GM12878 (cell line): Measurements from ENCODE around the gene ABCA3. TPM values are rescaled to one million over a fixed set of nuclear protein-coding genes. Genes with fewer than 3 reads are reported as not detected.

Experiments used
- ATAC-seq: fragments of 200-7000 bp; cut with Tn5 transposase; 3 replicates; pipeline ENCODE4 v1.9.1; 2020; ENCODE audit warnings: mild to moderate bottlenecking, moderate library complexity
- BruUV-seq: library from RNA; stranded (reverse); fragments of 400-500 nt; replicated peaks from 2 replicates; lab custom pipeline; 2021; lab: Mats Ljungman, UMichigan
- CTCF ChIA-PET: fragments of 300-600 bp; sonication (Branson Sonifier 250); formaldehyde crosslinking; extraction: SDS; loops from one replicate; lab custom pipeline; 2021; ENCODE audit warnings: inconsistent platforms; lab: Yijun Ruan, JAX
- POLR2A ChIA-PET: fragments of 350-600 bp; formaldehyde crosslinking; extraction: SDS; loops from one replicate; lab custom pipeline; 2021; ENCODE audit warnings: inconsistent platforms; lab: Charles Lee
- RAD21 ChIA-PET: fragments of 300-600 bp; sonication (Branson Sonifier 250); formaldehyde crosslinking; loops from one replicate; lab custom pipeline; 2023; ENCODE audit warnings: antibody characterized with exemption; ENCODE audit not compliant: unreplicated experiment; lab: Charles Lee
- SMC1A ChIA-PET: fragments of 300-600 bp; sonication (Branson Sonifier 250); formaldehyde crosslinking; loops from one replicate; lab custom pipeline; 2023; ENCODE audit not compliant: unreplicated experiment, uncharacterized antibody; lab: Charles Lee
- DNase-seq: peaks from one replicate; pipeline ENCODE4 v3.0.0-alpha.2; 2011; ENCODE audit warnings: low read depth, low spot score
- FAIRE-seq: peaks from 3 replicates; lab custom pipeline; 2011; peaks lifted over from hg19 to GRCh38; lab: Jason Lieb, UNC
- H2AFZ ChIP-seq: 2 replicates; pipeline ENCODE4 v1.6.0; 2011; ENCODE audit warnings: low read depth, low read length, control low read depth; ENCODE audit not compliant: control insufficient read depth
- H3K27ac ChIP-seq: 2 replicates; pipeline ENCODE4 v1.5.1; 2011; ENCODE audit warnings: control low read depth; ENCODE audit not compliant: control insufficient read depth, insufficient read depth
- H3K27me3 ChIP-seq, 2 experiments: replicated peaks in 1 of 2; 2 replicates each; pipeline versions ENCODE4 v1.6.0 to v1.6.1; 2011; ENCODE audit warnings: low read length in 1 of 2; ENCODE audit not compliant: control insufficient read depth in 2 of 2, insufficient read depth in 2 of 2
- H3K36me3 ChIP-seq, 2 experiments: 2 replicates each; pipeline ENCODE4 v1.5.1; 2011; ENCODE audit warnings: low read length in 1 of 2; ENCODE audit not compliant: control insufficient read depth in 2 of 2, insufficient read depth in 2 of 2
- H3K4me1 ChIP-seq: 2 replicates; pipeline ENCODE4 v1.6.1; 2011; ENCODE audit warnings: mild to moderate bottlenecking, low read length, moderate library complexity, mixed read lengths; ENCODE audit not compliant: control insufficient read depth, insufficient read depth
- H3K4me2 ChIP-seq: 2 replicates; pipeline ENCODE4 v1.6.0; 2011; ENCODE audit warnings: control low read depth; ENCODE audit not compliant: control insufficient read depth, insufficient read depth
- H3K4me3 ChIP-seq: fragments of 200-600 bp; sonication (generic); 2 replicates; pipeline ENCODE4 v1.5.1; 2016
- H3K79me2 ChIP-seq: 2 replicates; pipeline ENCODE4 v1.6.0; 2011; ENCODE audit warnings: low read length; ENCODE audit not compliant: control insufficient read depth, insufficient read depth
- H3K9ac ChIP-seq: 2 replicates; pipeline ENCODE4 v1.8.0; 2011; ENCODE audit warnings: low read length, control low read depth, mixed read lengths; ENCODE audit not compliant: control insufficient read depth, insufficient read depth
- H3K9me3 ChIP-seq: replicated peaks from 3 replicates; pipeline ENCODE4 v1.5.1; 2011; ENCODE audit warnings: mild to moderate bottlenecking, low read length; ENCODE audit not compliant: control insufficient read depth, insufficient read depth
- H4K20me1 ChIP-seq: 2 replicates; pipeline ENCODE4 v1.6.0; 2011; ENCODE audit not compliant: control insufficient read depth, insufficient read depth
- BCL11A ChIP-seq: IDR thresholded peaks from 2 replicates; pipeline ENCODE4 v1.6.1; 2011; ENCODE audit warnings: low read depth, low read length
- BHLHE40 ChIP-seq, 2 experiments: fragments of 450-650 bp in 1 of 2; IDR thresholded peaks; 2 replicates each; pipeline ENCODE4 v1.6.1; 2011 to 2017; ENCODE audit warnings: low read depth in 2 of 2, borderline replicate concordance in 1 of 2, improper control_type of control experiment in 1 of 2, low read length in 1 of 2, mild to moderate bottlenecking in 1 of 2
- CBFB ChIP-seq: IDR thresholded peaks from 2 replicates; pipeline ENCODE4 v1.6.1; 2016; ENCODE audit warnings: antibody characterized with exemption, low read depth
- CHD2 ChIP-seq: IDR thresholded peaks from 2 replicates; pipeline ENCODE4 v1.6.1; 2011; ENCODE audit warnings: low read depth, low read length, improper control_type of control experiment, borderline replicate concordance
- EP300 ChIP-seq, 2 experiments: fragments of 150-350 bp in 1 of 2; IDR thresholded peaks; 2 replicates each; pipeline ENCODE4 v1.6.1; 2011 to 2012; ENCODE audit warnings: low read depth in 2 of 2, low read length in 2 of 2, borderline replicate concordance in 1 of 2, improper control_type of control experiment in 1 of 2, inconsistent platforms in 1 of 2; ENCODE audit not compliant: control insufficient read depth in 1 of 2
- FOXK2 ChIP-seq: fragments of 450-650 bp; IDR thresholded peaks from 2 replicates; pipeline ENCODE4 v1.6.1; 2017; ENCODE audit warnings: mild to moderate bottlenecking, moderate library complexity
- LARP7 ChIP-seq: fragments of 450-650 bp; IDR thresholded peaks from 2 replicates; pipeline ENCODE4 v1.6.1; 2017; ENCODE audit warnings: mild to moderate bottlenecking
- MTA2 ChIP-seq: fragments of 450-650 bp; IDR thresholded peaks from 2 replicates; pipeline ENCODE4 v1.6.1; 2016; ENCODE audit warnings: low read depth, mild to moderate bottlenecking, moderate library complexity
- MXI1 ChIP-seq: fragments of 150-350 bp; IDR thresholded peaks from 2 replicates; pipeline ENCODE4 v1.6.1; 2011; ENCODE audit warnings: low read depth, mild to moderate bottlenecking, inconsistent platforms, low read length, improper control_type of control experiment
- NR2C1 ChIP-seq: fragments of 450-650 bp; IDR thresholded peaks from 2 replicates; pipeline ENCODE4 v1.6.1; 2017; ENCODE audit warnings: antibody characterized with exemption, mild to moderate bottlenecking, moderate library complexity
- RUNX3 ChIP-seq: IDR thresholded peaks from 2 replicates; pipeline ENCODE4 v1.6.1; 2012; ENCODE audit warnings: low read length, inconsistent platforms
- WGBS: methylation state at CpG from one replicate; pipeline ENCODE4 v1.1.6; 2016; ENCODE audit warnings: low lambda C conversion rate; ENCODE audit not compliant: insufficient replicate concordance, insufficient coverage; ENCODE audit errors: missing lambda C conversion rate; 5-methylcytosine and 5-hydroxymethylcytosine counted together
- in situ Hi-C: fragments of 300-500 bp; cut with MboI; formaldehyde crosslinking; loops from 9 replicates; pipeline ENCODE4 v1.14.3; 2018; ENCODE audit warnings: mixed read lengths
- intact Hi-C: fragments of 100-400 bp; cut with micrococcal nuclease; formaldehyde crosslinking; loops from one replicate; pipeline ENCODE4 v1.14.2; 2022; ENCODE audit not compliant: unreplicated experiment
- polyA plus RNA-seq, 11 experiments: library from polyadenylated mRNA; depleted of rRNA in 4 of 11; unstranded in 6 of 11; stranded (reverse) in 5 of 11; fragments of >200 nt; fragmentation: Nextera tagmentation in 4 of 11; fragmentation: Illumina TruSeq in 1 of 11; extraction: Ambion mirVana in 4 of 11; extraction: Trizol in 1 of 11; gene quantifications; 1 replicate in 1 of 11; 2 replicates in 10 of 11; pipeline versions ENCODE4 v1.2.1 to v1.2.3, GENCODE V29; 2011 to 2016; ENCODE audit warnings: inconsistent platforms in 2 of 11, missing spikeins in 2 of 11, low read depth in 1 of 11
- total RNA-seq, 4 experiments: library from RNA; depleted of rRNA in 3 of 4; stranded (reverse); fragments of >200 nt in 3 of 4; fragmentation: Illumina TruSeq in 1 of 4; extraction: Trizol in 1 of 4; gene quantifications; 2 replicates each; pipeline versions ENCODE4 v1.2.1 to v1.2.3, GENCODE V29; 2013 to 2021
- TF ChIP-seq, protein P1 (sequence below): IDR thresholded peaks from 2 replicates; pipeline ENCODE4 v1.6.1; 2011; ENCODE audit warnings: mild to moderate bottlenecking, low read depth, low read length, moderate library complexity; ENCODE audit not compliant: insufficient replicate concordance
- TF ChIP-seq, protein P2 (sequence below): fragments of 150-350 bp; IDR thresholded peaks from 2 replicates; pipeline ENCODE4 v1.6.1; 2014; ENCODE audit warnings: mild to moderate bottlenecking, low read depth, low read length

Gene ABCA3
- total and polyA plus RNA-seq, 10 of the 15 experiments (the other 5 are each of a cell fraction or from before 2014, with no cell fraction given), result 0.71 to 17.6 (median 6.7) TPM

DNA sequence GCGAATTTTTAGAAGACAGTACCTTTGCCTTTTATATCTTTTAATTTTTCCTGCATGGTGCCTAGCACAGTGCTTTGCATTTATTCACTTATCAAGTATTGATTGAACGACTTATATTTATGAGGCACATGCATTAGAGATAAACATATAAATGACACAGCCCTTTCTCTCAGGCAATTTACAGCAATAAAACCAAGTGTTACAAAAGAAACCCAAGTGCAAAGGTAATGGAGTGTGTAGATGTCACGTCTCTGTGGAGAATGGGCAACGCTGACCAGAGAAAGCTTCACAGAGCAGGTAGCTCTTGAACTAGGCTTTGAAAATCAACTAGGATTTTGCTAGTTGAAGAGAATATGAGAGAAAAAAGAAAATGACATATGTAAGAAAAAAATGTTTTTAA lies 32.6 kb upstream of the ABCA3 start:
- Histone ChIP-seq H3K27ac (no peak overlapping the region), H2AFZ (no peak overlapping the region), H3K9ac (no peak overlapping the region), H3K79me2 (no peaks in the 10 kb centered on the region), H3K9me3 (no peaks in the 10 kb centered on the region), H4K20me1 (no peaks in the 10 kb centered on the region), H3K36me3 (no peaks in the 10 kb centered on the region), H3K4me2 (no peak overlapping the region), H3K4me3 (no peak overlapping the region), H3K4me1 (peaks cover 4% of the 10 kb centered on the region), H3K27me3 (no peaks in the 10 kb centered on the region)
- ATAC-seq, result no peak
- POLR2A ChIA-PET, result no interaction called here
- SMC1A ChIA-PET, result interaction anchor here (1.2 kb wide), 1 partner anchor 12 kb away, joined by 3 read pairs; no protein-coding TSS in a partner anchor
- FAIRE-seq, result no peak
- no peak for TF ChIP-seq CBFB
- no peak for TF ChIP-seq NR2C1
- no peak for TF ChIP-seq BCL11A
- TF ChIP-seq MTA2, result no peak
- TF ChIP-seq LARP7, result no peak
- no peak for TF ChIP-seq MXI1
- no peak for TF ChIP-seq BHLHE40 (IDR thresholded peaks at IDR 0.05; ENCODE audit: borderline replicate concordance in 1 of 2, low read depth in 2 of 2, low read length in 1 of 2)
- DNase-seq, result no peak
- CTCF ChIA-PET, result no interaction called here
- WGBS, result 53% methylated on average over 4 of the region's 4 CpGs
- BruUV-seq, result no TSS peak
- in situ Hi-C loops (no loop called here), intact Hi-C loops (no loop called here)
- RAD21 ChIA-PET, result no interaction called here

DNA sequence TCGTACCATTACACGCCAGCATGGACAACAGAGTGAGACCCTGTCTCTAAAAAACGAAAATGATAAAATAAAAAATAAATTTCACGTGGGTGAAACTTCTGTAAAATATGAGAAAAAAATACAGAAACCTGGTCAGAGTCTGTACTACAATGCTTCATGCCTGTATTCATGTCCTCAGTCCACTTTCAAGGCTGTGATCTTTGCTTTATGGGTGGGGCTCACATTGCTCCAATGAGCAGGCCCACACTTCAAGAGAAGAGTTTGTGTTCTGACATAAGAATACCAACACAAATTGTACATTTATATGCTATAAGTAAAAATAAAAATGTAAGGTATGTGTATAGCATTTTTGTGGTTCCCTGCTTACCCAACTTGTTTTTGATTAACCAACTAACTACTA lies 32.2 kb upstream of the ABCA3 start:
- in situ Hi-C loops (no loop called here), intact Hi-C loops (no loop called here)
- no peak overlapping the region for H3K9ac ChIP-seq
- ChIA-PET SMC1A (no interaction called here), POLR2A (no interaction called here), CTCF (interaction anchor here (1.2 kb wide), 1 partner anchor 8 kb away, joined by 3 read pairs; no protein-coding TSS in a partner anchor), RAD21 (no interaction called here)
- H3K4me2 ChIP-seq, result no peak overlapping the region
- no peaks in the 10 kb centered on the region for H3K9me3 ChIP-seq
- H3K4me3 ChIP-seq, result no peak overlapping the region
- DNase-seq (no peak), ATAC-seq (no peak), FAIRE-seq (no peak)
- H3K4me1 ChIP-seq, result peaks cover 7% of the 10 kb centered on the region
- WGBS, result 74% methylated on average over 4 of the region's 4 CpGs
- H3K79me2 ChIP-seq, result no peaks in the 10 kb centered on the region
- H3K27ac ChIP-seq, result no peak overlapping the region
- no peak overlapping the region for H2AFZ ChIP-seq
- H4K20me1 ChIP-seq, result no peaks in the 10 kb centered on the region
- no peaks in the 10 kb centered on the region for H3K36me3 ChIP-seq
- no TSS peak for BruUV-seq
- H3K27me3 ChIP-seq, result no peaks in the 10 kb centered on the region
- TF ChIP-seq RUNX3, result no peak
- TF ChIP-seq, protein P1, sequence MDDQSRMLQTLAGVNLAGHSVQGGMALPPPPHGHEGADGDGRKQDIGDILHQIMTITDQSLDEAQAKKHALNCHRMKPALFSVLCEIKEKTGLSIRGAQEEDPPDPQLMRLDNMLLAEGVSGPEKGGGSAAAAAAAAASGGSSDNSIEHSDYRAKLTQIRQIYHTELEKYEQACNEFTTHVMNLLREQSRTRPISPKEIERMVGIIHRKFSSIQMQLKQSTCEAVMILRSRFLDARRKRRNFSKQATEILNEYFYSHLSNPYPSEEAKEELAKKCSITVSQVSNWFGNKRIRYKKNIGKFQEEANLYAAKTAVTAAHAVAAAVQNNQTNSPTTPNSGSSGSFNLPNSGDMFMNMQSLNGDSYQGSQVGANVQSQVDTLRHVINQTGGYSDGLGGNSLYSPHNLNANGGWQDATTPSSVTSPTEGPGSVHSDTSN, result no peak
- TF ChIP-seq, protein P2, sequence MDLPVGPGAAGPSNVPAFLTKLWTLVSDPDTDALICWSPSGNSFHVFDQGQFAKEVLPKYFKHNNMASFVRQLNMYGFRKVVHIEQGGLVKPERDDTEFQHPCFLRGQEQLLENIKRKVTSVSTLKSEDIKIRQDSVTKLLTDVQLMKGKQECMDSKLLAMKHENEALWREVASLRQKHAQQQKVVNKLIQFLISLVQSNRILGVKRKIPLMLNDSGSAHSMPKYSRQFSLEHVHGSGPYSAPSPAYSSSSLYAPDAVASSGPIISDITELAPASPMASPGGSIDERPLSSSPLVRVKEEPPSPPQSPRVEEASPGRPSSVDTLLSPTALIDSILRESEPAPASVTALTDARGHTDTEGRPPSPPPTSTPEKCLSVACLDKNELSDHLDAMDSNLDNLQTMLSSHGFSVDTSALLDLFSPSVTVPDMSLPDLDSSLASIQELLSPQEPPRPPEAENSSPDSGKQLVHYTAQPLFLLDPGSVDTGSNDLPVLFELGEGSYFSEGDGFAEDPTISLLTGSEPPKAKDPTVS, result no peak
- TF ChIP-seq FOXK2, result no peak
- TF ChIP-seq CHD2, result no peak
- no peak for TF ChIP-seq EP300 (IDR thresholded peaks at IDR 0.05; ENCODE audit: borderline replicate concordance in 1 of 2, control insufficient read depth in 1 of 2, low read depth in 2 of 2, low read length in 2 of 2)
